ENCODE data around the gene RPSA. TPM values are rescaled to one million over a fixed set of nuclear protein-coding genes. Genes with fewer than 3 reads are reported as not detected.
A peak's percentile ranks its signal among the peaks of the same experiment; 100 is the strongest.

RPSA gene
- polyA plus RNA-seq, 1 donor (not counting 4 experiments of a cell fraction or from before 2014, with no cell fraction given): 3,195 TPM

DNA sequence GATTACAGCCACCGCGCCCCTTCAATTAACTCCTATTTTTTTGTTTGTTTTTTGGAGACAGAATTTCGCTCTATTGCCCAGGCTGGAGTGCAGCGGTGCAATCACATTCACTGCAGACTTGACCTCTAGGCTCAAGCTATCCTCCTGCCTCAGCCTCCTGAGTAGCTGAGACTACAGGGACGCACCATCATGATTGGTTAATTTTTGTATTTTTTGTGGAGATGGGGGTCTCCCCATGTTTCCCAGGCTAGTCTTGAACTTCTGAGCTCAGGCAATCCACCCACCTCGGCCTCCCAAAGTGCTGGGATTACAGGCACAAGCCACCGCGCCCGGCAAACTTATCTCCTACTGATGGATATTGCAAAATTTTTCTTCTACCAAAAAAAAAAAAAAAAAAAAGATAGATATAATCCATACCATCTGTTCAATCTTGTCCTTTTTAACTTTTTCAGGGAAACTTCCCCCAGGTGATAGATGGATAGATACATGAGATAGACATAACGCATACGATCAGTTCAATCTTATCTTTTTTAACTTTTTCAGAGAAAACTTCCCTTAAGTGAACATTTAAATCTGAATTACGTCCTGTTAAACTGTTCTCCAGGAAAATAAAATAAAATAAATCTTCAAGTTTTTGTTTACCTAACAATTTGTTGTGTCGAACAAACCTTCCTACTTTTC is 693 bp upstream of the RPSA start:
- Histone ChIP-seq H3K4me1 (ENCODE audit: control insufficient read depth, extremely low read depth, insufficient read depth, low read length) (peaks cover 32% of the 10 kb centered on the region), H3K36me3 (ENCODE audit: control insufficient read depth in 2 of 2, extremely low read depth in 1 of 2, insufficient read depth in 2 of 2, low read length in 2 of 2) (peaks cover 13 to 24% of the 10 kb centered on the region in 2 experiments), H3K9me3 (ENCODE audit: control insufficient read depth, low read depth, low read length) (no peaks in the 10 kb centered on the region), H4K20me1 (ENCODE audit: control insufficient read depth, extremely low read depth, insufficient read depth, low read length) (peaks cover 14% of the 10 kb centered on the region), H3K4me3 (ENCODE audit: control insufficient read depth in 2 of 3, extremely low read depth in 1 of 3, insufficient read depth in 2 of 3, low read depth in 1 of 3, low read length in 3 of 3) (peak overlapping the region; percentile 66 to 99 (median 73)), H3K27ac (ENCODE audit: control insufficient read depth, insufficient read depth, low read length) (peak overlapping the region; percentile 95), H3K79me2 (ENCODE audit: control insufficient read depth, insufficient read depth, low read length) (peaks cover 39% of the 10 kb centered on the region), H3K4me2 (ENCODE audit: control insufficient read depth, extremely low read depth, insufficient read depth, low read depth, low read length) (peak overlapping the region; percentile 46), H3K9me1 (ENCODE audit: control insufficient read depth, extremely low read depth, insufficient read depth, low read length) (no peaks in the 10 kb centered on the region), H3K27me3 (ENCODE audit: control insufficient read depth, extremely low read depth, insufficient read depth, low read length) (no peaks in the 10 kb centered on the region), H2AFZ (ENCODE audit: control insufficient read depth, low read length) (peak overlapping the region; percentile 68), H3K9ac (ENCODE audit: control insufficient read depth, extremely low read depth, insufficient read depth, low read length) (peak overlapping the region; percentile 89)
- DNase-seq (ENCODE audit: low read depth, low spot score) (no peak), FAIRE-seq (no peak)
- no peak for TF ChIP-seq EZH2 (IDR thresholded peaks at IDR 0.05; ENCODE audit: low read length)
- TF ChIP-seq CTCF (optimal IDR thresholded peaks at IDR 0.05 in 1 of 3, IDR thresholded peaks at IDR 0.05 in 1 of 3, conservative IDR thresholded peaks at IDR 0.05 in 1 of 3; ENCODE audit: extremely low read depth in 1 of 3, insufficient read depth in 2 of 3, low read length in 3 of 3): no peak
- dilution Hi-C loops (cut with MboI; ENCODE audit: extremely low pct_ligation_motif_present, low sequenced_read_pairs): no loop called here

GRCh38 chr3:39407259-39407629 is 724 bp downstream of the RPSA start:
- no peaks in the 10 kb centered on the region for H3K27me3 ChIP-seq (ENCODE audit: control insufficient read depth, extremely low read depth, insufficient read depth, low read length)
- H3K9ac ChIP-seq (ENCODE audit: control insufficient read depth, extremely low read depth, insufficient read depth, low read length): peak overlapping the region; percentile 89
- H3K4me1 ChIP-seq (ENCODE audit: control insufficient read depth, extremely low read depth, insufficient read depth, low read length): peaks cover 35% of the 10 kb centered on the region
- no peaks in the 10 kb centered on the region for H3K9me1 ChIP-seq (ENCODE audit: control insufficient read depth, extremely low read depth, insufficient read depth, low read length)
- H3K79me2 ChIP-seq (ENCODE audit: control insufficient read depth, insufficient read depth, low read length): peaks cover 41% of the 10 kb centered on the region
- H2AFZ ChIP-seq (ENCODE audit: control insufficient read depth, low read length): no peak overlapping the region
- H3K4me2 ChIP-seq (ENCODE audit: control insufficient read depth, extremely low read depth, insufficient read depth, low read depth, low read length): peak overlapping the region; percentile 99
- no peak for FAIRE-seq
- no peaks in the 10 kb centered on the region for H3K9me3 ChIP-seq (ENCODE audit: control insufficient read depth, low read depth, low read length)
- peak overlapping the region; percentile 95 for H3K27ac ChIP-seq (ENCODE audit: control insufficient read depth, insufficient read depth, low read length)
- no peak for DNase-seq (ENCODE audit: low read depth, low spot score)
- dilution Hi-C loops (cut with MboI; ENCODE audit: extremely low pct_ligation_motif_present, low sequenced_read_pairs): no loop called here
- no peak for TF ChIP-seq EZH2 (IDR thresholded peaks at IDR 0.05; ENCODE audit: low read length)
- no peak for TF ChIP-seq CTCF (optimal IDR thresholded peaks at IDR 0.05 in 1 of 3, IDR thresholded peaks at IDR 0.05 in 1 of 3, conservative IDR thresholded peaks at IDR 0.05 in 1 of 3; ENCODE audit: extremely low read depth in 1 of 3, insufficient read depth in 2 of 3, low read length in 3 of 3)
- peaks cover 21% of the 10 kb centered on the region for H4K20me1 ChIP-seq (ENCODE audit: control insufficient read depth, extremely low read depth, insufficient read depth, low read length)
- H3K36me3 ChIP-seq (ENCODE audit: control insufficient read depth in 2 of 2, extremely low read depth in 1 of 2, insufficient read depth in 2 of 2, low read length in 2 of 2): peaks cover 21 to 36% of the 10 kb centered on the region in 2 experiments
- H3K4me3 ChIP-seq (ENCODE audit: control insufficient read depth in 2 of 3, extremely low read depth in 1 of 3, insufficient read depth in 2 of 3, low read depth in 1 of 3, low read length in 3 of 3): peak overlapping the region; percentile 73 to 100 (median 99)
